Ovary (tissue), 9 donors: ENCODE results near the gene KIAA0586. TPM values are rescaled to one million over a fixed set of nuclear protein-coding genes. Genes with fewer than 3 reads are reported as not detected.

Source experiments
- DNase-seq, 5 donors: peaks; one replicate each; pipeline ENCODE4 v3.0.0-alpha.2; 2019 to 2020
- H3K27ac ChIP-seq, 2 donors: fragments of 200-600 bp; one replicate each; pipeline versions ENCODE4 v1.5.1 to v1.8.0; 2019 to 2022
- H3K27me3 ChIP-seq: fragments of 200-600 bp; one replicate; pipeline ENCODE4 v1.8.0; 2022
- H3K36me3 ChIP-seq: fragments of 200-600 bp; sonication (generic); one replicate; pipeline ENCODE4 v1.5.1; 2019
- H3K4me1 ChIP-seq: one replicate; pipeline ENCODE4 v1.8.1; 2013; ENCODE audit warnings: mild to moderate bottlenecking, moderate library complexity; ENCODE audit not compliant: insufficient read depth
- H3K4me3 ChIP-seq: fragments of 200-600 bp; sonication (generic); one replicate; pipeline ENCODE4 v1.5.1; 2017
- H3K9me3 ChIP-seq, 2 donors: fragments of 200-600 bp in 1 of 2; sonication (generic) in 1 of 2; one replicate each; pipeline versions ENCODE4 v1.5.1 to v1.8.1; 2013 to 2019; ENCODE audit warnings: mild to moderate bottlenecking in 1 of 2, moderate library complexity in 1 of 2
- EP300 ChIP-seq: sonication (generic); formaldehyde crosslinking; IDR thresholded peaks from one replicate; pipeline ENCODE4 v1.6.1; 2017; ENCODE audit warnings: antibody characterized with exemption
- POLR2A ChIP-seq: fragments of 450-650 bp; IDR thresholded peaks from one replicate; pipeline ENCODE4 v1.6.1; 2017; ENCODE audit warnings: antibody characterized with exemption, mild to moderate bottlenecking, moderate library complexity
- WGBS, 3 donors: extraction: QIAGEN DNeasy Blood & Tissue Kit in 1 of 3; methylation state at CpG; one replicate each; pipeline versions ENCODE4 v1.1.5 to v1.1.7; 2013 to 2017; 5-methylcytosine and 5-hydroxymethylcytosine counted together
- intact Hi-C, 4 donors: fragments of 100-400 bp; cut with DNase I; formaldehyde crosslinking; loops; one replicate each; pipeline versions ENCODE4 v1.11.0 to v1.15.1; 2022 to 2023
- polyA plus RNA-seq, 2 donors: library from polyadenylated mRNA; stranded (reverse); fragments of 200-250 nt in 1 of 2; fragments of 350-450 nt in 1 of 2; fragmentation: Illumina TruSeq in 1 of 2; extraction: RNeasy Lipid Tissue Mini Kit (QIAGEN cat#74804) in 1 of 2; gene quantifications; one replicate each; pipeline ENCODE4 v1.2.3, GENCODE V29; 2013 to 2014
- total RNA-seq, 7 donors: library from RNA; depleted of rRNA in 2 of 7; stranded (reverse); fragments of >200 nt in 2 of 7; fragmentation: NEBNext Ultra II Directional in 3 of 7; extraction: Animal tissue kit (Norgen Biotek cat#: 25700) in 3 of 7; gene quantifications; one replicate each; pipeline versions ENCODE4 v1.1.0 to v1.2.4, GENCODE V29; 2016 to 2023
- TF ChIP-seq, protein P1 (sequence below), 3 donors: fragments of 450-650 bp in 2 of 3; fragments of 200-600 bp in 1 of 3; IDR thresholded peaks; one replicate each; pipeline versions ENCODE4 v1.5.1 to v1.8.0; 2016 to 2022; ENCODE audit warnings: antibody characterized with exemption in 3 of 3, mild to moderate bottlenecking in 1 of 3
- donor health status: DM: no; HTN: no; CAD: no; lungs with moderate emphysema.
- donor health status: DM: no; HTN: no; CAD: no.
- donor health status: Bipolar disorder and iron deficiency.
- donor health status: DM: yes; HTN: yes; CAD: no.
- donor health status: DM: no; HTN: no; CAD: no.
- donor health status: DM: yes; HTN: yes; CAD: no.

Gene KIAA0586
- total and polyA plus RNA-seq, 9 donors, result 4.6 to 19.1 (median 13.7) TPM

DNA sequence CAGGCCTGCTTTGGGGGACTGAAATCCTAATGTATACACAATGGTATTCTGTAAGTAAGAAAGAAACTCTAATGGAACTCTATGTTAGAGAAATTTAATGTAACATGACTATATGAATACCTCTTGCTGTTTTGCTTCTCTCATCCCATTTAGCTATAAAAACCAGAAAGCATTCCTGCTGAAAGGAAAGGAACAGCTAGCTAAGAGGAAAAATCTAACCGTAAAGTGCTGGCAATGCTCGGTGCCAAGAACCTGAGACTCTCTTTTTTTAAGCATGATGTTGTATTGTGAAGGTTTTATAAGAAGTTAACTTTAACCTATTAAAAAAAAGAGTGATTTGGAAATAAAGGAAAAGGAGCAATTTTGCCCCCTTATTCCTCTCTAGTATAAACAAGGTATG lies 134.6 kb downstream of the KIAA0586 start:
- TF ChIP-seq EP300 (no peak), POLR2A (no peak)
- TF ChIP-seq, protein P1, sequence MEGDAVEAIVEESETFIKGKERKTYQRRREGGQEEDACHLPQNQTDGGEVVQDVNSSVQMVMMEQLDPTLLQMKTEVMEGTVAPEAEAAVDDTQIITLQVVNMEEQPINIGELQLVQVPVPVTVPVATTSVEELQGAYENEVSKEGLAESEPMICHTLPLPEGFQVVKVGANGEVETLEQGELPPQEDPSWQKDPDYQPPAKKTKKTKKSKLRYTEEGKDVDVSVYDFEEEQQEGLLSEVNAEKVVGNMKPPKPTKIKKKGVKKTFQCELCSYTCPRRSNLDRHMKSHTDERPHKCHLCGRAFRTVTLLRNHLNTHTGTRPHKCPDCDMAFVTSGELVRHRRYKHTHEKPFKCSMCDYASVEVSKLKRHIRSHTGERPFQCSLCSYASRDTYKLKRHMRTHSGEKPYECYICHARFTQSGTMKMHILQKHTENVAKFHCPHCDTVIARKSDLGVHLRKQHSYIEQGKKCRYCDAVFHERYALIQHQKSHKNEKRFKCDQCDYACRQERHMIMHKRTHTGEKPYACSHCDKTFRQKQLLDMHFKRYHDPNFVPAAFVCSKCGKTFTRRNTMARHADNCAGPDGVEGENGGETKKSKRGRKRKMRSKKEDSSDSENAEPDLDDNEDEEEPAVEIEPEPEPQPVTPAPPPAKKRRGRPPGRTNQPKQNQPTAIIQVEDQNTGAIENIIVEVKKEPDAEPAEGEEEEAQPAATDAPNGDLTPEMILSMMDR (IDR thresholded peaks at IDR 0.05), result no peak
- H3K4me1 ChIP-seq, result no peaks in the 10 kb centered on the region
- intact Hi-C loops, result no loop called here
- no peaks in the 10 kb centered on the region for H3K9me3 ChIP-seq
- H3K27ac ChIP-seq, result no peak overlapping the region
- WGBS, 3 donors, result 83 to 95% (median 90%) methylated on average over 2 of the region's 2 CpGs
- H3K27me3 ChIP-seq, result no peaks in the 10 kb centered on the region
- no peaks in the 10 kb centered on the region for H3K36me3 ChIP-seq
- no peak for DNase-seq
- no peak overlapping the region for H3K4me3 ChIP-seq

DNA sequence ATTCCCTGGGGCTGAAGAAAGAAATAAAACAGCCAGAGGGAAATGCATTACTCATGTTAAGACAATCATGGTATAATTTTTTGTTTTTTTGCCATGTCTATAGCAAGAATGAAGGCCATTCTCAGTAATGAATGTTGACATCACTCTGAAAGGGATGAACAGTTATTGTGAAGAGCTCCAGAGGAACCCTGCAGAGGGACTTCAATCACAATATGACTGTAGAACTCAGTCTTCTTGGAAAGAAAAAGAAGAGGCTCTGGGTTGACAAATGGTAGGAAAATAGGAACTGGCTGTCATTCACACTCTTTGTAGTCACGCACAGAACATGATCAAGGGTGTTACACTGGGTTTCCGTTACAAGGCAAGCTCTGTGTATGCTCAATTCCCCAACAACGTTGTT lies 136.5 kb downstream of the KIAA0586 start:
- Histone ChIP-seq H3K4me3 (no peak overlapping the region), H3K27me3 (no peaks in the 10 kb centered on the region), H3K9me3 (no peaks in the 10 kb centered on the region), H3K27ac (no peak overlapping the region), H3K4me1 (no peaks in the 10 kb centered on the region), H3K36me3 (no peaks in the 10 kb centered on the region)
- no peak for DNase-seq
- intact Hi-C loops, result no loop called here
- TF ChIP-seq POLR2A, result no peak
- no peak for TF ChIP-seq EP300
- TF ChIP-seq, protein P1 (IDR thresholded peaks at IDR 0.05), result no peak
- 79 to 83% (median 80%) methylated on average over 3 of the region's 3 CpGs for WGBS, 3 donors

DNA sequence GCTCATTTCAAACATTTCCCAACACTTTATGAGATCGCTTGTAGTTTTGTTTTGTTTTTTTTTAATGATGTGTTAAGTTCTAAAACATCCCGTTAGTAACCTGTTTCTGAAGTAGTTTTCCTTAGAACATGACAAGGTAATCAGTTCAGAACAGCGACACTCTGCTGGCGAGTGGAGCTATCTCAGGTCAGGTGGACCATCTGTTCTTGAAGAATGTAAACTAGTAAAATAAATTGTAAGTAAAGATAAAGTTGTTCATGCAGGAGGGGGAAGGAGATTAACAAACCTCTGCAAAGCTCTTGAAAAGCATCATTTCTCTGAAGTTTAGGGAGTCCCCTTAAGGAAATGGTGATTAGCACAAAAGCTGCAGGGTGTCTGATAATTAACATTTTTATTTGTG lies 138.3 kb downstream of the KIAA0586 start:
- H3K4me1 ChIP-seq, result no peaks in the 10 kb centered on the region
- intact Hi-C loops, result no loop called here
- no peaks in the 10 kb centered on the region for H3K36me3 ChIP-seq
- no peaks in the 10 kb centered on the region for H3K9me3 ChIP-seq
- TF ChIP-seq, protein P1 (IDR thresholded peaks at IDR 0.05), result no peak
- TF ChIP-seq POLR2A (no peak), EP300 (no peak)
- no peaks in the 10 kb centered on the region for H3K27me3 ChIP-seq
- 11 to 29% (median 24%) methylated on average over 4 of the region's 4 CpGs for WGBS, 3 donors
- no peak for DNase-seq
- H3K4me3 ChIP-seq, result no peak overlapping the region
- H3K27ac ChIP-seq, result no peak overlapping the region

DNA sequence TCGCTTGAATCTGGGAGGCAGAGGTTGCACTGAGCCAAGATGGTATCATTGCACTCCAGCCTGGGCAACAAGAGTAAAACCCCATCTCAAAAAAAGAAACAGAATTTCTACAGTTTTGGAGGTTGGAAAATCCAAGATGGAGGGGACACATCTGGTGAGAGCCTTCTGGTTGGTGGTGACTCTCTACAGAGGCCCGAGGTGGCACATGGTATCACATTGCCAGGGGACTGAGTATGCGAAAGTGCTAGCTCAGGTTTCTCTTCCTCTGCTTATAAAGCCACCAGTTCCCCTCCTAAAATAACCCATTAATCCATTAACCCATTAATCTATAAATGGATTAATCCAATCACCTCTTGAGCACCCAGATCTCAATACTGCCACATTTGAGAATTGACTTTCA lies 139.5 kb downstream of the KIAA0586 start:
- intact Hi-C loops, result no loop called here
- Histone ChIP-seq H3K4me1 (no peaks in the 10 kb centered on the region), H3K9me3 (no peaks in the 10 kb centered on the region), H3K36me3 (no peaks in the 10 kb centered on the region), H3K27me3 (no peaks in the 10 kb centered on the region), H3K27ac (no peak overlapping the region), H3K4me3 (no peak overlapping the region)
- no peak for DNase-seq
- TF ChIP-seq, protein P1 (IDR thresholded peaks at IDR 0.05), result no peak
- TF ChIP-seq EP300 (no peak), POLR2A (no peak)
- 95 to 96% (median 95%) methylated on average over 3 of the region's 3 CpGs for WGBS, 3 donors

DNA sequence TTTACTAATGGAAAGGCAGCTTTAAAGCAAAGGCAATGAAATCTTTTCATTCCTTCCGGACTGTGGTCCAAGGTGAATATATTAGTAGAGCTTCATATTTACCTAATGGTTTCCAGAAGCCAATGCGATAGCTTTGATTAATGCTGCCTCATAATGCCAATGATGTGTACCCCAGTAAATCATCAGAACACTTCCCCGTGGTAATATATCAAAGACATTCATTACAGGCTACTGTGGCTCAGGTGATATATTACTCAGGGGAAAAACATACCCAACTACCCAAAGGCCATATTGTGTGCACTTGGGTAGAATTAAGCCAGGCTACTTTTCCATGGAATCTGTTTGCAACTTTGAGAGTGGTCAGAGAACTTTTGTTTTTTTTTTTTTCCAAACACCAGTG lies 140.8 kb downstream of the KIAA0586 start:
- WGBS, 3 donors, result 81 to 92% (median 89%) methylated on average over 3 of the region's 3 CpGs
- Histone ChIP-seq H3K27ac (no peak overlapping the region), H3K9me3 (no peaks in the 10 kb centered on the region), H3K4me1 (no peaks in the 10 kb centered on the region), H3K4me3 (no peak overlapping the region), H3K36me3 (no peaks in the 10 kb centered on the region), H3K27me3 (no peaks in the 10 kb centered on the region)
- no peak for DNase-seq
- intact Hi-C loops, result no loop called here
- TF ChIP-seq, protein P1 (IDR thresholded peaks at IDR 0.05), result no peak
- TF ChIP-seq POLR2A (no peak), EP300 (no peak)
